Mucosa of gallbladder (tissue), 1 donor: ENCODE data around the gene FAM47E. TPM values are rescaled to one million over a fixed set of nuclear protein-coding genes. Genes with fewer than 3 reads are reported as not detected.

ENCODE experiments used
- DNase-seq: peaks from one replicate; pipeline ENCODE4 v3.0.0-alpha.2; 2020; ENCODE audit warnings: low spot score
- total RNA-seq: library from RNA; stranded (reverse); gene quantifications from one replicate; pipeline ENCODE4 v1.2.1, GENCODE V29; 2021
- donor health status: DM: no; HTN: no; CAD: no.

FAM47E gene
- total RNA-seq, 1 donor from 2014 or later, result 13.8 TPM

DNA sequence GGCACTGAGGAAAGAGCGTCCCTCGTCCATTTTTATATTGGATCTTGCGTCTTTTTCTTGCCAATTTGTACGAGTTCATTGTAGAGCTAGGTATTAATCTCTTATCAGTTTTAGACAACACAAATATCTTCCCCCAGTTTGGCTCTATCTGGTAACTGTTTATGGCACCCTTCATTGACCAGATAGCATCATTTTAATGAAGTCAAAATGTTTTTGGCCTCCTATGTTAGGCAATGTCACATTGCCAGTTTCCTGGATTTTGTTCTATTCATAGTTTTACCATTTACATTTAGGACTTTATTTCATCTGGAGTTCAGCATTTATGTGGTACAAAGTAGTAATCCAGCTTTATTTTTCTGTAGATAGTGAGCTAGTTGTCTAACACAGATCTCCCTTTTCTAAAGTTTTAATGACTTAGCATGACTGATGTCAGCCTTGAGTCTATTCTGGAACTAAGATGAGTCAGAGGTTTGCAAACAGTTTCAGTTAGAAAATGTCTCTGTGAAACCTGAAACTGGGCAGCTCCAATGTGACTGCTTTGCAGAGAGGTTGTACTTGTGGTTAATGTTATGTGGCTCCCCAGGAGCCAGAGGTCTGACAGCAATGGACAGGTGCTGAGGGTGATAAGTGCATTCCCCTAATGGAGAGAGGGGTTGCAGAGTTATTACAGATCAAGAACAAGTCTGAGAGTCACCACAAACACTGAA lies 49.7 kb downstream of the FAM47E start:
- no peak for DNase-seq

DNA sequence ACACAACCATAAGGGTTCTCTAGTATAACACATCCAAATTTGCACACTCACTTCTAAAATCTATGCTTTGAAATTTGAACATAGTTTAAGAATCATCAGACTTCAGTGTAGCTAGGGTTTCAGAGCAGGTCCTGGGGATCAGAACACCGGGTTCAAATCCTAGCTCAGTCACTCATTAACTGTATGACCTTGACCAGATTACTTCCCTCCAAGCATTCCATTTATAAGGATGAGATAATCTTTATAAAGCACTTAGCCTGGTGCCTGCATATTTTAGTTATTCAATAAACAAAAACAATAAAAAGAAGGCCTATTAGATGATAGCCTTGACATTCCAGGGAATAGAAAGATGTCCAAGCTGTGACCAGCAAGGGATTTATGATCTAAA lies 50.2 kb downstream of the FAM47E start:
- DNase-seq, result no peak

DNA sequence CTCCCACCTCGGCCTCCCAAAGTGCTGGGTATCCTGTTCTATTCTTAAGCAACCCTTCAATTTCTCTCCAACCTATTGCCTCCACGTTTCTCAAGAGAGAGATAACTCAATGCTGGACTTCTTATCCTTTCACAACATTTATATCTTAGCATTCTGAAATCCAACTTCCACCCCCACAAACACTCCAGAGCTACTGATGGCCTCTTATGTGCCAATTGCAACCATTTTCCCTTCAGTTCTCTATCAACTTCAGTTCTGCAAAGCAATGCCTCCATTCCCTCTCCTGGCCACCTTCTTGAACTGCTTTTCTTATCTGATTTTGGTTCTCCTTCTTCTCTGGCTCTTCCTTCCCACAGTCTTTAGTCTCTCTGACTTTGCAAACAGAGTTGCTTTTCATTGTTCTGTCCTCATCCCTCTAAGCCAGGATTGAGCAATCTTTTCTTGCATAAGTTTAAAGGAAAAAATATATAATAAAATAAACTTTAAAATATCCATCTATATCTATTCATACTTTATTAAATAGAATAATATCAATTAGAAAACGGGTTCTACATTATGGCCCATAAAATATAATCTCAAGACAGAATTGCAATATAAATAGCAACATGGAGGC lies 51.4 kb downstream of the FAM47E start:
- no peak for DNase-seq

DNA sequence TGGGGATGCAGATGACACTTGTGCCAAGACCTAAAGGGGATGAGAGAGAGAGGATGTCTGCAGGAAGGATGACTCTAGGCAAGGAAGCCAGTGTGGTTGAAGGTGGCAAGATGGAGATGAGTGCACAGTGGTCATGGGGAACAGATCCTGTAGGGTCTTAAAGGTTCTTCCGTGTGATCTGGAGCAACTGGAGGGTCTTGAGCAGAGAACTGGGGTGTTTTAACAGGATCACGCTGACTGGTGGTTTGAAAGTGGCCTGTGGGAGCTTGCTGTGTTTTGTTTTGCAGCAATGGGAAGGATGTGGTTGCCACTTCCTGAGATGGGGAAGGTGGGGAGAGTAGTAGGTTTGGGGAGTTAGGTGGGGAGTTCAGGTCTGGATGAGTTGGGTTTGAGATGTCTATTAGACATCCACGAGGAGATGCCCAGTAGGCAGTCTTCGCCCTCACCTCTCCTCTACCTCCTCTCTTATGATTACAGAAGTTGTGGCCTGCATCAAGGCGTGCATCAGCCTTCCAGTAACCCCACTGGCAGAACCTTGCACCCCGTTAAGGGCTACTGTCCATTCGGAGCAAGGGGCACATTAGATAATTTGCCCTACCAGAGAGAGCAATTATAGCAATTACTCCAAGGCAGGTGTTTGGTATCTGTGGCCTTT lies 53.6 kb downstream of the FAM47E start:
- no peak for DNase-seq

DNA sequence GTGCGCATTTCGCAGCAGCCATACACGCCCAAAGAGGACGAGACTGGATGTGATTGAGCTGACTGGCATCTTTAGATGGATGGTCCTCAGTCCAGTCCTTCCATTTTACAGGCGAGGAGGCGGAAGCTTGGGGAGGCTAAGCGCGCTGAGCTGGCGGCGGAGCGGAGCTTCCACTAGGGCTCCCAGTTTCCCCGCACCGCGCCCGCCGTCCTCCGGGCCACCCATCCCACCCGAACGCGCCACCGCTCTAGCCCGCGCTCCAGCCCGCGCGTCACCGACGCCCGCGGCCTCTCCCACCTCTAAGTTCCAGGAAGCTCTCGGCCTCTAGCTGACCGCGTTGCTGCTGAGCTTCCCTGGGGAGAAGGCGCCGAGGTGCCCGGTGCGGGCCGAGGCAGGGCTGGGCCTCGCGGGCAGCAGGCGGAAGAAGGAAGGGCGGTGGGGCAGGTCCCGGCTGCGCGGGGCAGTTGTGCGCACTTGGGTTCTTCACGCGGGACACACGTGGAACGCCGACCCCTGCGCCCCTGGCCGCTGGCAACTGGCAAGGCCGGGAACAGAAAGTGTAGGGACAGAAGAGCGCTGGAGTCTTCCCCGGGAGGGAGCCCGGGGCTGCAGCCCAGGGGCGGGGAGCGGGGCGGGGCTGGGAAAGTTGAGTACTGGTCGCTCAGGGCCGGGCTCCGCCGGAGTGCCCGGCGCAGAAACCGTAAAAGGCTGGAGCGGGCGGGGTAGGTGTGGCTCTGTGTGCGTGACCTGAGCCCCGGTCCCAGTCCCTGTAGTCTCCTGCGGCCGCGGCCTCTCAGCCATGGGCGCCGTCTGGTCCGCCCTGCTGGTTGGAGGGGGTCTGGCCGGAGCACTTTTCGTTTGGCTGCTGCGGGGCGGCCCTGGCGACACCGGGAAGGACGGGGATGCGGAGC lies 54.7 kb downstream of the FAM47E start, which contains the start of gene STBD1:
STBD1 (plus strand) TSS at position 763 of the 911 bp plus-strand sequence; CDS start at position 800, 37 bp downstream.
- peak; percentile 80 for DNase-seq

DNA sequence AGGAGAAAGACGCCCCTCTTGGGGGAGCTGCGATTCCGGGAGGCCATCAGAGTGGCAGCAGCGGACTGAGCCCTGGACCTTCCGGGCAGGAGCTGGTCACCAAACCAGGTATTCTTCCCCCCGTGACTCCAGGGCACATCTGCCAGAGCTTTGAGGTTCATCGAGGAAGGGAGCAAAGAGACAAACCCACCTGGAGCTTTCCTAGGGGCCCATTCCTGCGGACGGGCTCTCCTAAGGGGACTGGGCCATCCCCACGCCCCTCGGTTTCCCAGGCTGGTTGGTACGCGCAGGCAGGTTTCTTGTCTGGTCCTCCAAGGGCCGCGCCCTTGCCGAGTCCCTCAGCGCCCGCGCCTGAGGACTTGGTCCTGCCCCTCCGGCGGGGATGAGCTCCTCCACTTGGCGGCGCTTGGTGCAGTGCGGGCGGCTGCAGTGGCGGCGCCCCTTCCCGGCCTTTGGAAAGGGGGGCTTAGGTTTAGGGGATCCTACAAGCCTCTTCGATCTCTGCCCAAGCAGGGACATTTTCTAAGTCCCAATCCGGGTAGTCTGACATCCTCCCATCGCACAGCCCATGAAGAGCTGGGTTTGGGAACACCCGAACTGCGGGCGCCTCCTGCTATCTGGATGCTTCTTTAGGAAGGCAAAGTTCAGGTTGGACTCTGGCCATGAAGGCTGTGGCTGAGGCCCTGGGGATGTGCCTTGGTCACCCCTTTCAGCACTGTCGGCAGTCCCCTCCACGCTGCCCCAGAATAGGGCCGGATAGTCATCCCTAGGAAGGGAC lies 55.5 kb downstream of the FAM47E start:
- DNase-seq, result peak; percentile 52

DNA sequence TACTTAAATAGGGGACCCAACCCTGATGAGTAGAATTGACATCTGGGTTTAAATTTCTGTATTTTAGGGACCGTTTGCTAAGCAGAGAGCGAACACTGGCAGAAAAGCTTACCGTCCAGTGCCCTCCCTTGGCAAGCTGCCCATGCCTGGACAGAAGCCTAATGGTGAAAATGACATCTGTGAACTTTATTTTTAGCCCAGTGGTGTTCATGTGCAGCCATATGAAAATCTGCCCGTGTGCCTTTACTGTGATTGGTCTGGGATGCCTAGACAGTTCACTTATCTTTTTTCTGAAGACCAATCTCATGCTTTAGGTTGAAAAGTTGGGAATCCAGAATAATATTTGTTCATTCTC lies 56.1 kb downstream of the FAM47E start:
- no peak for DNase-seq

DNA sequence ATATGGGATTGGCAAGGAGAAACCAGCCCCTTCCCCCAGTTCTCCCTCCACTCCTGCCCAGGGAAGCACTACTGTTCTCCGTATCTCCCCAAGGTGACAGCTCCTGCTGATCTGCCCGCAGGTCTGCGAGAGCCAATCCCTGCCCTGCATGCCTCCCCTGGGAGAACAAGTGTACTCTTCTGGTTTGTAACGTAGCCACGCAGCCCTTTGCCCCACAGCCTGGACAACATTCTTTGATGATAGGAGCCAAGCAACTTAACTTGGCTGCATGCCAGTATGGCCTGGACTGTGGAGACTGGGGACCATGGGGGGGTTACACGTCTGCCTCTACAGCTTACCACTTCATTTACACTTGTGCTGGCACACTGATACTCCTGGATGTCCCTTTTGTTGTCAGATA lies 57.0 kb downstream of the FAM47E start:
- DNase-seq, result peak; percentile 58

DNA sequence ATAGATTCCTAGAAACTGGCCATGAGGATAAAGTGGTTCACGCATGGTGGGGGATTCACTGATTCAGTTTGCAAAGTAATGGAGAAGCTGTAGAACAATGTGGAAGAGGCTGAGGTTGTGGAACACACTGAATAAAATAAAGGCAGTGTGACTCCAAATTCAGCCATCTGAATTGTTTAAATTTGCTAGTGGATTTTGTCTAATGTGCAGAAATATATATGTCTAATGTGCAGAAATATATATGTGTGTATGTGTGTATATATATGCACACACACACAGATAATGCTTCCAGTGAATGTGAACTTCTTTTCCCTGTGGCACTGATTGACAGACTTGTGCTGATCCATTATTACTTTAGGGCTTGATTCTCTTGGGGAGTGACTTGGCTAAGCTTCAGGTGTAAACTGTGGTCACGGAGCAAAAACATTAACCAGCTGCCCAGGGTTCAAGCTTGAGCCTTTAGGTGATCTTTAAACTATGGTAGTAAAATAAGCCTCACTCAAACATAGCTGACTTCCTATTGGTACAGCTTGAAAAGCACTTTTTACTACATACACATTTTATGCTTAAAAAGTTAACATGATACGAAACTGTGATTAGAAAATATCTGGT lies 58.5 kb downstream of the FAM47E start:
- no peak for DNase-seq

DNA sequence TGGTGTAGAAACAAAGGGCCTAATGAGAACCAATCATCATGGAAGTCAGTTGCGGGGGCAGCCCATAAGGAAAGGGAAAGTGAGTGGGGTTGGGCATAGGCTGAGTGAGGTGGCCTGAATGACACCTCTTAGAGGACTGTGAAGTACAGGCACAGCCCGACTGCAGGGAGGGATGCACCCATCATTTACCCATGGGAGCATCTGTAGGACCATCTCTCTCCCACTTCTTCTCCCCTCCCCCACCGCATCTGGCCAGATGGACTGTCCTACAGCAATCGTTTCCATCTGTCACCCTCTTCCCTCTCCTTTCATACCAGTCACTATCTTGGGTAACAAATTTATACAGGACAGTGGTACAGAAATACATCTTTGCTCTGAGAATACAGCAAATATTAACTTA lies 59.2 kb downstream of the FAM47E start:
- DNase-seq, result no peak

DNA sequence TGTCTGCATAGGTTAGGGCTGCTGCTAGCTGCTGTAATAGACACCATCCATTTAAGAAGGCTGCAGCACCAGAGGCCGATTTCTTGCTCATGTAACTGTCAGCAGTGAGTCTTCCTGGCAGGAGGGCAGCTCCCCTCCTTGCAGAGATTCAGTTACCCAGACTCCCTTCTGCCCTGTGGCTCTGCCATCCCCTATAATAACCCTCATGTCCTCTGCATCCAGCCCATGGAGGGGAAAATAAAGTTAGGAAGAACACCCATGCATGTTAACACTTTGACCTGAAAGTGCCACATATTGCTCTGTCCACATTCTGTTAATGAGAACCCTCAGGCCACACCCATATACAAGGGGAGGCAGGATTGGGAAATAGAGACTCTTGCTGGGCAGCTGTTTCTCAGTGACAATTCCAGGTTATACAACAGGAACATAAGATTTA lies 60.4 kb downstream of the FAM47E start:
- no peak for DNase-seq

DNA sequence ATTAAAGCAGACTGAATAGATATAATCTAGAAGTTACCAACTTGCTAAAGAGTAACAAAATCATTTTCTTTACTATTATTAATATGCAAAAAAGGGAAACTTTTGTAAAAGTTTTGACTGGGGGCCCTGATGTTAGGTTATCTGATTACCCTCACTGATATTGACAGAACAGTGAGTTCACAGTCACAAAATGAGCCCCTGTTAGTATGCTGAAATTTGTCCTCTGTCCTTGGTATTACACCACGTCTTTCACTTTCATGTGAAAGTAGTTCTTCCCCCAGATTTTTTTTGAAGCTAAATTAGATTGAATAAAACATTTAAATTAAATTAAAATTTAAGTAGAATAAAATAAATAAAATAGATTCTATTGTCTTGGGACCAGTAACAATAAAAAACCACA lies 60.9 kb downstream of the FAM47E start:
- no peak for DNase-seq

DNA sequence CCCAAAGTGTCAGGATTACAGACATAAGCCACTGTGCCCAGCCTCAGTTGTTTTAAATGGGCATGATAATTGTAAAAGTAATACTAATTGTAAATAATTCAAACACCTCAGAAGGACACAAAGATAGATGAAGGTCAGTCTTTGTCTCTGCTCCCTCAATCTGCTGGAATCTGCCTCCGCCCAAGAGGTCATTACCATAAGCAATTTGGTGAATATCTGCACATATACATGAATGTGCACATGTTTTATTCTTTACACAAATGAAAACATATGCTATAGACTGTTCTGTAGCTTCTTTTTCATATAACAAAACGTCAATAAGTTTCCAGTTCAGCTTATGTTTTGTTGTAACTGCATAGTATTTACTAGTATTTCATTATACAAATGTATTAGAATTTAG lies 62.0 kb downstream of the FAM47E start:
- no peak for DNase-seq

DNA sequence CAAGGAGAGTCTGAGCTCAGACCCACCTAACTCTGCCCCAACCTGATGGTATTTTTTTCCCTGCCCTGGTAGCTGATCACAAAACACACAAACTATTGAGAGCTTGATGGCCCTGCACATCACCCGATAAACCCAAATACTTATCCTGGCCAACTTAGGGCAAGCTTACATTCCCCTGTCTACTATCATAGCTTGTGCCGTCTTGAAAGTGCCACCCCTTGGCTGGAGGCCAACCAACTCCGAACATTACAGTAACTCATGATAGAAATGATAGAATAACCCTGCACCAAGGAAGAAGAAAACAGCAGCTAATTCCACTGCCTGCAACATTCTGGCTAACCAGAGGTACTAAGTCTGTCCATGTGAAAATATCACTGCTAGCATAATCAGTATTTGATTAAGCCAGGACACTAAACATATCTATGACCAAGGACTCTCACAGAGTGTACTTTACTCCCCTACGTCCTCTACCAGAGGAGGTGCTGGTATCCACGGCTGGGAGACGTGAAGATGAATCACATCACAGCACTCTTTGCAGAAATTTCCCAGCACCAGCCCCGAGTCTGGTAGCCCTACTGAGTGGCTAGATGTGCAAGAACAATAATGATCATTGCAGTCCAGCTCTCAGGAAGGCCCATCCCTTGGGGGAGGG lies 63.9 kb downstream of the FAM47E start:
- no peak for DNase-seq

DNA sequence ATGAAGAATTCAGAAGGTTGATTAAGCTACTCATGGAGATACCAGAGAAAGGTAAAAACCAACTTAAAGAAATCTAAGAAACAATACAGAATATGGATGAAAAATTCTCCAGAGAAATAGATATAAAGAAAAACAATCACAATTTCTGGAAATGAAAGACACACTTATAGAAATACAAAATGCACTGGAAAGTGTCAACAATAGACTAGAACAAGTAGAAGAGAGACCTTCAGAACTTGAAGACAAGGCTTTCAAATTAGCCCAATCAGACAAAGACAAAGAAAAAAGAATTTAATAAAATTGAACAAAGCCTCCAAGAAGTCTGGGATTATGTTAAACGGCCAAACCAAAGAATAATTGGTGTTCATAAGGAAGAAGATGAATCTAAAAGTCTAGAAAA lies 64.6 kb downstream of the FAM47E start:
- DNase-seq, result no peak

DNA sequence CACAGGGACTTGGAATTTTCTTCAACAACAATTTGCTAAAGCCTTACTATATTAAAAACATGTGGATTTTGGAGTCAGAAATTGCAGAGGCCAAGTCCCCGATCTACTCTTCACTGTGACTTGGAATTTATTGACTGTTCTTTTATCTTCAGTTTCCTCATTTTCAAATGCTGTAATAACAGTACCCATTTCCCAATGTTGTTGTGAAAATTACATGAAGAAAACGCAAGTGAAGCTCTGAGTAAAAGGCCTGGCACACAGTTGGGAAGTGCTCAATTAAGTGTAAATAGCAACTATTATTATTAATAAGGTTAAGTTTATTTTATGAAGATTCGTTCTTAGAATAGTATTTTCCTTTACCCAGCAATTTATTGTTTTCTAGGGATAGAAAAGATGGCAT lies 70.7 kb downstream of the FAM47E start:
- DNase-seq, result no peak

DNA sequence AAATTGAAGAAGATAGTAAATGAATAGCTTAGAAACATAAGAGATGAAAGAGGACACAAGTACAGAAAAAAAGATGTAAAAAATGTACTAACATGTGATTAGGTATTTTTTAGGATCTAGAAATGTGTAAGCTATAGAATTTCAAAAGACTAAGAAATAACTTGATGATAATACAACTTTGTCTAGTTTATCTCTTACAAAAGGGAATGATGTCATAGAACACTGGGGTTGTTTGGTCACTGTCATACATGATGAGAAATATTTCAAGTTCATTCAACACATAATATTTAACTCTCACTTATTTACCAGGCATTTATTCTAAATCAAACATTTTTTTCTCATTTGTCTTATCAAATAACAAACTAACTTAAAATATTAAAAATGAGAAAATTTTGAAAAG lies 73.6 kb downstream of the FAM47E start:
- no peak for DNase-seq

DNA sequence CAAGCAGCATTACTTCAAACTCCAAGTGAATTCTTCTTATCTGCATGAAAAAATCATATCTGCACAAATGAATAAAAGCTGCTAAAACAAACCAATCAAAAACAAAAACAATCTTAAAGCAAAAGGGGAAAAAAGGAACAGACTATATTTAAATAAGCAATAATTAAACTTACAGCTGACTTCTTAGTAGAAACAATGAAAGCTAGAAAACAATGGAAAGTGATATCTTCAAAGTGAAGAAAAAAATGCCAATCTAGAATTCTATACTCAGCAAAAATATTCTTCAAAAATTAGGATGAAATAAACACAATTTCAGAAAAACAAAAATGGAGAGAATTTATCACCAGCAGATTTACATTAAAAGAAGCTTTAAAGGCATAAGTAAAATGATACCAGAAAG lies 75.0 kb downstream of the FAM47E start:
- no peak for DNase-seq
